Nephron progenitor cell (in vitro differentiated cells): ENCODE results near the gene TXLNB.
"Not testable (repeated sequence)": the region's sequence is repeated elsewhere in the genome, so short reads cannot be mapped to it uniquely, and the experiment has no call there.

Experiments
- DNase-seq: peaks from one replicate; pipeline ENCODE4 v3.0.0; 2021
- H3K27ac Mint-ChIP-seq: 2 replicates; pipeline ENCODE4 v1.8.0; 2021; ENCODE audit warnings: mild to moderate bottlenecking, moderate library complexity, mixed read lengths
- H3K27me3 Mint-ChIP-seq: 2 replicates; pipeline ENCODE4 v1.8.0; 2021; ENCODE audit warnings: mild to moderate bottlenecking, low read depth, mixed read lengths; ENCODE audit not compliant: poor library complexity
- H3K36me3 Mint-ChIP-seq: 2 replicates; pipeline ENCODE4 v1.8.0; 2021; ENCODE audit warnings: low read depth, mixed read lengths
- H3K4me1 Mint-ChIP-seq: 2 replicates; pipeline ENCODE4 v1.8.0; 2021; ENCODE audit warnings: mixed read lengths
- H3K4me3 Mint-ChIP-seq: 2 replicates; pipeline ENCODE4 v1.8.0; 2021; ENCODE audit warnings: mild to moderate bottlenecking, moderate library complexity, mixed read lengths
- H3K9me3 Mint-ChIP-seq: 2 replicates; pipeline ENCODE4 v1.8.0; 2021; ENCODE audit warnings: mild to moderate bottlenecking, moderate library complexity, mixed read lengths
- CTCF ChIP-seq: fragments of 200-600 bp; sonication (generic); IDR thresholded peaks from 2 replicates; pipeline ENCODE4 v1.5.0; 2021; ENCODE audit warnings: antibody characterized with exemption

The TXLNB gene

GRCh38 chr6:139294090-139294489, 2.3 kb upstream of the TXLNB start:
- Mint-ChIP-seq H3K4me3 (no peak overlapping the region), H3K27me3 (no peaks in the 10 kb centered on the region), H3K9me3 (peaks cover 6% of the 10 kb centered on the region), H3K36me3 (no peaks in the 10 kb centered on the region), H3K4me1 (peaks cover 22% of the 10 kb centered on the region), H3K27ac (no peak overlapping the region)
- TF ChIP-seq CTCF, result no peak
- DNase-seq, result no peak

- not testable (repeated sequence) for DNase-seq, H3K27me3 Mint-ChIP-seq, H3K27ac Mint-ChIP-seq
Observed at GRCh38 chr6:139293230-139293629, 1.4 kb upstream of the TXLNB start.

DNA sequence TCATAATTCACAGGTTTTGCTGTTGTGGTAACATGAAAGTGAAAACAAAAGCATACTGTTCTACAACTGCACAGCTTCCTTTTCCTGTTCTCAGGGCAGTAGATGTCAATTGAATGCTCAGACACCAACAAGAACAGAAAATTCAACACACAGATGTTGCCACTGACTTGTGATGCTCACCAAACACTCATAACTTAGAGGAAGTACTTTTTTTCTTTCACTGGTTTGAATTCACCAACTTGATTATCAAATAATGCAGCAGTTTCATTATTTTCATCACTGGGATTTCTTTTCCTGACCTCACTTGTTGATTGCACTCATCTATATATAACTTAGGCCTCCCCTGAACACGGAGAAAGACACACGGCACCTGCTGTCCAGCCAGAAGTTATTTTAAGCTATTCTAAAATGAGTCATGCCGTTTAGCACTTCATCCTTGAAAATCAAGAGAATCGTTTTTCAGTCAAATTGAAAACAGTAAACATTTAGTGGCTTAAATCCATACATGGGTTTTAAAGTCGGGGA, 949 bp downstream of the TXLNB start:
- Mint-ChIP-seq H3K27me3 (no peaks in the 10 kb centered on the region), H3K4me3 (no peak overlapping the region), H3K4me1 (peaks cover 22% of the 10 kb centered on the region), H3K27ac (no peak overlapping the region), H3K9me3 (peaks cover 5% of the 10 kb centered on the region), H3K36me3 (no peaks in the 10 kb centered on the region)
- no peak for TF ChIP-seq CTCF
- no peak for DNase-seq

More at GRCh38 chr6:139293230-139293629, 1.4 kb upstream of the TXLNB start:
- not testable (repeated sequence) for H3K9me3 Mint-ChIP-seq, H3K4me3 Mint-ChIP-seq, H3K36me3 Mint-ChIP-seq
- peaks cover 22% of the 10 kb centered on the region for H3K4me1 Mint-ChIP-seq

- no peak overlapping the region for H3K4me3 Mint-ChIP-seq
- no peak overlapping the region for H3K27ac Mint-ChIP-seq
- no peak for TF ChIP-seq CTCF
- peaks cover 22% of the 10 kb centered on the region for H3K4me1 Mint-ChIP-seq
- no peaks in the 10 kb centered on the region for H3K27me3 Mint-ChIP-seq
- no peaks in the 10 kb centered on the region for H3K9me3 Mint-ChIP-seq
- DNase-seq, result no peak
- H3K36me3 Mint-ChIP-seq, result no peaks in the 10 kb centered on the region
Observed at GRCh38 chr6:139289233-139289632, 2.6 kb downstream of the TXLNB start.

DNA sequence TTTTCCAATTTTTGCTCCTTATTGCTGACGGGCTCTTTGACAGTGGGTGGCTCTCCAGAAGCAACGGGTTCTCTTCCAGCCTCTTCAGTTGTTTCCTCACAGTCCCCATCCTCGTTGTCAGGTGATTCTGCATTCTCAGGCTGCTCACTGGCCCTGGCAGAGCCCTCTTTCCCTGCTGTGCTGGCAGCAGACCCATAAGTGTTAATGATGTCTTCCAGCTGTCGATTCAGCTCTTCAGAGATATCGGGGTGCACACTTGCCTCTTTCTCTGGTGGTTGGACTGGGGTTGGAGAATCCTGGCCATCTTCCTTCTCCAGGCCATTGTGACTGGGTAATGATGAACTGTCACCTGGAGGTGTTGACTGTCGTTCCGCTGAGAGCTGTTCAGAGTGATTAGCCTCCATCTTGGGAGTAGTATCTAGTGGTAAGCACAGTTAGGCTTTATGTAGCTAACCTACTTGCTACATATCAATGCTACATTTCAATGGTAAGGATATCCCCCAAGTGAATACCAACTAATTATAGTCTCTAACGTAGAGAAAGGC, 3.2 kb downstream of the TXLNB start:
- TF ChIP-seq CTCF, result no peak
- Mint-ChIP-seq H3K27ac (no peak overlapping the region), H3K4me3 (no peak overlapping the region), H3K36me3 (no peaks in the 10 kb centered on the region), H3K4me1 (peaks cover 22% of the 10 kb centered on the region), H3K27me3 (no peaks in the 10 kb centered on the region), H3K9me3 (no peaks in the 10 kb centered on the region)
- no peak for DNase-seq

GRCh38 chr6:139287868-139288267, 3.9 kb downstream of the TXLNB start:
- Mint-ChIP-seq H3K9me3 (no peaks in the 10 kb centered on the region), H3K36me3 (no peaks in the 10 kb centered on the region), H3K27ac (no peak overlapping the region)

DNA sequence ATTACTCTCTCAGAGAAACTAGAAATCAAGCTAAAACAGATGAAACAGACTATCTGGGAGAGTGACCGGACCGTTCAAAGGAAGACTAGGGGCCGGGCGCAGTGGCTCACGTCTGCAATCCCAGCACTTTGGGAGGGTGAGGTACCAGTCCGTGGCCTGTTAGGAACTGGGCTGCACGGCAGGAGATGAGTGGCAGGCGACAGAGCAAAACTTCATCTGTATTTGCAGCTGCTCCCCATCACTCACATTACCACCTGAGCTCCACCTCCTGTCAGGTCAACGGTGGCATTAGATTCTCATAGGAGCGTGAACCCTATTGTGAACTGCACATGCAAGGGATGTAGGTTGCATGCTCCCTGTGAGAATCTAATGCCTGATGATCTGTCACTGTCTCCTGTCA, 5.4 kb downstream of the TXLNB start:
- H3K27ac Mint-ChIP-seq, H3K4me1 Mint-ChIP-seq: not testable (repeated sequence)

More at GRCh38 chr6:139287868-139288267, 3.9 kb downstream of the TXLNB start:
- Mint-ChIP-seq H3K4me1 (peaks cover 22% of the 10 kb centered on the region), H3K4me3 (no peak overlapping the region), H3K27me3 (no peaks in the 10 kb centered on the region)
- no peak for DNase-seq
- TF ChIP-seq CTCF, result no peak

More for the DNA sequence above, 5.4 kb downstream of the TXLNB start:
- DNase-seq, H3K27me3 Mint-ChIP-seq, H3K36me3 Mint-ChIP-seq, H3K4me3 Mint-ChIP-seq, H3K9me3 Mint-ChIP-seq: not testable (repeated sequence)
